NCI-H2107 treated with DMSO at 0.1 percent for 48 hours (cell line): ENCODE data around the gene MPV17.
"Not testable (repeated sequence)": the region's sequence is repeated elsewhere in the genome, so short reads cannot be mapped to it uniquely, and the experiment has no call there.

Experiments
- DNase-seq: peaks from one replicate; lab custom pipeline; 2025; ENCODE audit not compliant: unreplicated experiment; lab: John Stamatoyannopoulos, UW

MPV17 gene

GRCh38 chr2:27322766-27323595, at the start of gene MPV17:
TSS of gene MPV17 (minus strand) at chr2:27323097. CDS start at chr2:27322517, 580 bp downstream.
- DNase-seq = peak; percentile 79

- no peak for DNase-seq
Measured at GRCh38 chr2:27370816-27371620, 48.1 kb upstream of the MPV17 start.

GRCh38 chr2:27370026-27370815, 47.3 kb upstream of the MPV17 start, which contains the start of the genes EIF2B4 and SNX17:
TSS of gene EIF2B4 (minus strand) at chr2:27370338. CDS start at chr2:27370314, 24 bp downstream.
TSS of gene SNX17 (plus strand) at chr2:27370616. CDS start at chr2:27370744, 128 bp downstream.
- DNase-seq = peak; percentile 95

DNA sequence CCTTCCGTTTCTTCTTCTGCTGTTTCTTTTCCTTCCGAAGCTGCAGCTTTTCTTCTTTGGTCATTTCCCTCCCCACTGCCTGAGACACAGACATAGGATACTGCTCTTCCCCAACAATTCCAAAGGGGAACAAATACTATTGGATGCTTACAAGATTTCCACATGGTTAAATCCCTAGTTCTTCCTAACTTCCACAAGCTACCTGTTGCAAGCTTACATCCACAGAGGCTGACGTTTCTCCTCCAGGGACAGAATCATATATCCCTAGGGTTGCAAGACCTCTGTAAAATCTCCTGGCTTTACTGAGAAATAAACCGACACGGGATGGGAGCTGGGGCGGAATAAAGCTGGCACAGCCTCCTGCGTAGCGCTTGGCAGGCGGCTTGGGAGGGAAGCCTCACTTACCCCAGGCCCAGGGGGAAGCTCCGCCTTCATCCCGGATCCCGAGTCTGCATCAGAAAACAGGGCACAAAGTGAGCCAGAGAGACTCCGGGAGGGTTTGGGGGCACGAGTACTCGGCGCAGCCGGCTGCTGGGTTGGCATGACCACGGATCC, 46.7 kb upstream of the MPV17 start:
- no peak for DNase-seq

DNA sequence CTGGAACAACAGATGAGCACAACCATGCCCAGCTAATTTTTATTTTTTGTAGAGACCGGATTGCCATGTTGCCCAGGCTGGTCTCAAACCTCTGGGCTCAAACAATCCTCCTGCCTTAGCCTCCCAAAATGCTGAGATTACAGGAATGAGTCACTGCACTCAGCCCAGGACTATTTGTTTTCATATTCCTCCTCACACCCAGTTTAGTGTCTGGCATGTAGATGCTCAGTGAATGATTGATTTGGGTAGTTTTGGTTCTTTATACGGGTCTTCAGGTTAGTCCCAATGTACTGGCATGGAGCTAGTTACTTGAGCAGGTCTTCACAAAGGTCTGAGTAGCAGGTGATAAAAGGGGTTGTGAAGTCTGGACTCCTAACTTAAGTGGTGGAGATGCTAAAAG, 41.0 kb upstream of the MPV17 start:
- no peak for DNase-seq

GRCh38 chr2:27362678-27363420, 40.0 kb upstream of the MPV17 start:
- DNase-seq = no peak

- peak; percentile 88 for DNase-seq
Measured at GRCh38 chr2:27356382-27357181, 33.7 kb upstream of the MPV17 start, which contains the start of gene GTF3C2. TSS of gene GTF3C2 (minus strand) at chr2:27356764. CDS start at chr2:27343554, 13,210 bp downstream.

DNA sequence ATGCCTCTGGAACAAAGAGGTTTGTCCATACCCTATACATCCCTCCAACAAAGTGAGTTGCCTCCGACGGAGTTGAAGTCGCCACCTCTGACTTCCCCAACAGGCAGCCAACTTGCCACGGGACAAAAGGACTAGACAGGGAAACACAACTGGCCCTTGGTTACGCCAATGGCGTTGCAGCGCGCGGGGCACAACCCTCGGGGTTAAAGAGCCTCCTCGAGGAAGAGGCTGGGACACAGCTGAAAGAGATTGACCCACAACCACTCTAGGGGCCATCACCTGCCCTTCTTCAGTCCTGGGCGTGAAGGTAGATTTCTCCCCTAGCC, 33.1 kb upstream of the MPV17 start:
- DNase-seq = no peak

DNA sequence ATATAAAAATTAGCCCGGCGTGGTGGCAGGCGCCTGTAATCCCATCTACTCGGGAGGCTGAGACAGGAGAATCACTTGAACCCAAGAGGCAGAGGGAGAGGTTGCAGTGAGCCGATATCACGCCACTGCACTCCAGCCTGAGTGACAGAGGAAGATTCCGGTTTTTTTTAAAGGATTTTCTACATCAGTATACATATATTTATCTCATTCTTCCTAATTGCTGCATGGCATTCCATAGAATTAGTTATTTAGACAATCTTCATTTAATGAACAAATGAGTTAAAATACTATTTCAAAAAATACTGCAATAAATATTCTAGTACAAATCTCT, 31.7 kb upstream of the MPV17 start:
- DNase-seq = no peak

GRCh38 chr2:27353762-27354596, 31.1 kb upstream of the MPV17 start:
- no peak for DNase-seq

DNA sequence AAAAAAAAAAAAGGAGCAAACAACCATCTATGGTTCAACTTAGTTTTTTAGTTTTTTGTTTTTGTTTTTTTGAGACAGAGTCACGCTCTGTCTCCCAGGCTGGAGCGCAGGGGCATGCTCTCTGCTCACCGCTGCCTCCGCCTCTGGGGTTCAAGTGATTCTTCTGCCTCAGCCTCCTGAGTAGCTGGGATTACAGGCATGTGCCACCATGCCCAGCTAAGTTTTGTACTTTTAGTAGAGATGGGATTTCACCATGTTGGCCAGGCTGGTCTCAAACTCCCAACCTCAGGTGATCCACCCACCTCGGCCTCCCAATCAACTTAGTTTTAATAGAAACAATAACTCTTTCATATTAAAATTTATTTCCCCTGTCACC, 30.5 kb upstream of the MPV17 start:
- not testable (repeated sequence) for DNase-seq

DNA sequence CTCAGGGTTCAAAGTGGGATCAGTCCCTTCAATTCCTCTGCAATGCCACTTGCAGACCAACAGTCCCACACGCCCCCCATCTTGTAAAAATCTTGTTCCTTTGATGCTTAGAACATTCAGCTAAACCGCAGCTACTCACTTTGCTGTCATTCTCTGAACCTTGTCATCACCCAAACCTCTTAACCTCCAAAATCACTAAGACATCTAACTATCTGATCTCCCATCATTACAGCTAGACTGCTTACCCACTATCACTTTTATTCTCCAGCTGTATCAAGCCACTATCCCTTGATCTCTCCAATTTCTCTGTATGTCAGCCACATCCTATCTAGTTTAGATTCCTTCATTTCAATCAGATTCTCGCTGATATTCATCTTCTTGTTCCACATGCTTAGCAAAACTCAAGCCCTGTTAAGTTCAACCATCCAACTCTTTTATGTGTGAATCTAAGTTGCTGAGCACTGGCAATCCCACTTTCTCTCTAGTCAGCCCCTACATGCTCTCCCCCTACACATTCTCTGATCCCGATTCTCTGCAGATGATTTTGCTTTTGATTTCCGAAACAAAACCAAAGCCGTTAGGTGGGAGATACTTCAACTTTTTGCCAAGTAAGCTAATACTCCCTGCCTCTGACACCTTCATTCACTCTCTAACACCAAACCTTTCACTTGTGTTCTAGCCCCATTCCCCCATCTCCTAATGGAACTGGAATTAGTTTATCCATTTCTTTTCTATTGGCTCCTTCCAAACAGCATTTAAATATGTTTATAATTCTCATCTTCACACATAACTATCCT, 29.1 kb upstream of the MPV17 start:
- DNase-seq = no peak

- DNase-seq = no peak
Measured at GRCh38 chr2:27350106-27350693, 27.3 kb upstream of the MPV17 start.

DNA sequence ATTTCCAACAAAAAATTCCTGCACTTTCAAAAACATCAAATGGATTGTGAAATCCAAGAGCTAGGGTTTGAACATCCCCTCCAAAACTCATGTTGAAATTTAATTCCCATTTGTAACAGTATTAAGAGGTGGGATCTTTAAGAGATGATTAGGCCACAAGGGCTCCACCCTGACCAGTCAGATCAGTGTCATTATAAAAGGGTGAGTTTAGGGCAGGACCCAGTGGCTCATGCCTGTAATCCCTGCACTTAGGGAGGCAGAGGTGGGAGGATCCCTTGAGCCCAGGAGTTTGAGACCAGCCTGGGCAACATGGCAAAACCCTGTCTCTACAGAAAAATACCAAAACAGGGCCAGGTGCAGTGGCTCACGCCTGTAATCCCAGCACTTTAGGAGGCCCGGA, 24.7 kb upstream of the MPV17 start:
- DNase-seq = no peak

DNA sequence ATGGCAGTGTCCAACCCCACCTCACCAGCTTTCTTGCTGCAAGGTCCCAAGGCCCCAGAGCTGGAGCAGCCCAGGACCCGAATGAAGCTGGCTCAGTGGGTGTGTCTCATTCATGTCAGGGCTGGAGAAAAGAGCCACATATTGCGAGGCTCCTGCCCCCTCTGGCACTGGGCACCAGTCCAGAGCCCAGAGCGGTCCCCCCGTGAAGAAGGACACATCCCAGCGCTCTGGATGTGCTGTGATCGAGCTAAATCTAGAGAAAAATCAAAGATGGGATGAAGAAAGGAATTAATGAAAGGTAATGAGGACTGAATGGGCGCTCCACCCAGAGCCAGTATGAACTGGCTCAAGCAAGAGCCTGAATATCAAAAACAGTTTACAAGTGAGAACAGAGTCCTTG, 13.3 kb upstream of the MPV17 start:
- DNase-seq = no peak

- DNase-seq = no peak
Measured at GRCh38 chr2:27335311-27335710, 12.4 kb upstream of the MPV17 start.

DNA sequence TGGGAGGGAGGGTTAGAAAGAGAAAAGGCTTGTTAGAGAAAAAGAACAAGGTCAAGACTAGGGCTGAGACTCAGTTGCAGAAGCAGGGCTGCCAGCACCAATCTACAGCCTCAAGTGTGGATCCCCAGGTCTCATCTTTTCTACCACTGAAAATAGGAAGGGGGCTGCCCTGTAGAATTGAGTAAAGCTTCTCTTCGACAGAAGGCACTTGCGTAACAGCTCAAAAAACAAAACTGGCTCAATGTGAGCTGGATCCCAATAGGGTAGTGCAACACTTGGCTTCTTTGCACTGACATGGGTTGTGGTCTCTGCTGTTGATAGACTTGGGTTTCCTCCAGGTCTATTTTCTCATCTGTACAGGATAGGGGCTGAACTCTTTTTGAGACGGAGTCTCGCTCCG, 1.8 kb upstream of the MPV17 start:
- DNase-seq = no peak
